Gastroesophageal sphincter (tissue), 3 donors: ENCODE measurements around the gene ECSCR.

Experiments
- CTCF ChIP-seq, 4 experiments: fragments of 200-600 bp in 2 of 4; fragments of 450-650 bp in 2 of 4; sonication (generic) in 1 of 4; IDR thresholded peaks; one replicate each; pipeline ENCODE4 v1.5.1; 2017 to 2019; ENCODE audit warnings: antibody characterized with exemption in 4 of 4, mild to moderate bottlenecking in 2 of 4, moderate library complexity in 2 of 4
- POLR2A ChIP-seq, 2 donors: fragments of 450-650 bp; IDR thresholded peaks; one replicate each; pipeline ENCODE4 v1.6.1; 2017; ENCODE audit warnings: antibody characterized with exemption in 2 of 2, mild to moderate bottlenecking in 2 of 2, moderate library complexity in 1 of 2

- TF ChIP-seq POLR2A (IDR thresholded peaks at IDR 0.05) = no peak
- no peak for TF ChIP-seq CTCF (IDR thresholded peaks at IDR 0.05)
Observed at GRCh38 chr5:139495638-139496435, 33.3 kb upstream of the ECSCR start.
